GM12865 (cell line): Measurements from ENCODE around the gene OR4C45.
"Not testable (repeated sequence)": the region's sequence is repeated elsewhere in the genome, so short reads cannot be mapped to it uniquely, and the experiment has no call there.

Experiments used
- DNase-seq: peaks from one replicate; pipeline ENCODE4 v3.0.0; 2010; ENCODE audit warnings: low read depth
- H3K4me3 ChIP-seq: 2 replicates; pipeline ENCODE4 v1.5.1; 2011; ENCODE audit warnings: mild to moderate bottlenecking, low read depth, low read length, control low read depth
- CTCF ChIP-seq: IDR thresholded peaks from 2 replicates; pipeline ENCODE4 v1.5.1; 2011; ENCODE audit warnings: low read length, control low read depth, low read depth, inconsistent platforms; ENCODE audit not compliant: insufficient read depth; ENCODE audit errors: missing control alignments

Gene OR4C45

DNA sequence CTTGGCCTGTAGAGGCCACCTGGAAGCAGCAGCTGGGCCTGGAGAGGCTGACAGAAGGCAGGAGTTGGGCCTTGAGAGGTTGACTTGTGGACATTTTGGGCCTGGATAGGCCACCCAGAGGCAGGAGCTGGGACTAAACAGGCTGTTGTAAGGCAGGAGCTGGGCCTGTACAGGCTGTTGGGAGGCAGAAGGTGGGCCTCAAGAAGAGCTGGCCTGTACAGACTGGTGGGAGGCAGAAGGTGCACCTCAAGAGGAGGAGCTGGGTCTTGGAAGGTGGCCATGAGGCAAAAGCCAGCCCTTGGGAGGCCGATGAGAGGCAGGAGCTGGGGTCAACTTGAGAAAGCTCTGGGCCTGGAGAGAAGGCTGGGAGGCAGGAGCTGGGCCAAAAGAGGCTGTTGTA lies 45.3 kb downstream of the OR4C45 start:
- TF ChIP-seq CTCF, result no peak
- H3K4me3 ChIP-seq, result no peak overlapping the region
- DNase-seq, result no peak

DNA sequence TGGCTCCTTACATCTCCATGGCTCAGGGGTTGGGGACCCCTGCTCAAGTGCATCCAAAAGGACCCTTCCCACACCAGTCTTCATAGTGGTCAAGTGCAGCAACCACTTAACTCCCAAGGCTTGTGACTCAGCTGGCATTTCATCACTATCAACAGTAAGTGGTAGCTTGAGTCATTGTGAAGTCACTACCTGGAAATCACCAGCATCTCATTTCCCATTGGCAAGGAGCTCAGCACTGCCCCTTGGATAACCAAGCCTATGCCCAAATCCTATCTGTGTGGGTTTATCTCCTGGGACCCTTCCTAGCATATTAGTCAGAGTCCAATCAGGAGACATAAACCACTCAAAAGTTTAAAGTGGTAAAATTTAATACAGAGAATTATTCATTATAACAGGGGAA lies 46.3 kb downstream of the OR4C45 start:
- not testable (repeated sequence) for H3K4me3 ChIP-seq, DNase-seq

DNA sequence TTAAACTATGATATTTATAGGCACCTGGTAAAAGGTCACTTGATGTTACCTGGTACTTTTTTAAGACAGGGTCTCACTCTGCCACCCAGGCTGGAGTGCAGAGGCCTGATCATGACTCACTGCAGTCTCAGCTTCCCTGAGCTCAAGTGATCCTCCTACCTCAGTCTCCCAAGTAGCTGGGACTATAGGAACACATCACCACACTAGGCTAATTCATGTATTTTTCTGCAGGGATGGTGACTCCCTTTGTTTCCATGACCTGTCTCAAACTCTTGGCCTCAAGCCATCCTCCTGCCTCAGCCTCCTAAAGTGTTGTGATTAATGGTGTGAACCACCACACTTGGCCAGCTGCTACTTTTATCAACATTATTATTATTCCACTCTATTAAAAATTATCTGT lies 47.6 kb downstream of the OR4C45 start:
- no peak for TF ChIP-seq CTCF
- no peak for DNase-seq
- H3K4me3 ChIP-seq, result no peak overlapping the region
